ENCODE results near the gene DTX3. TPM values are rescaled to one million over a fixed set of nuclear protein-coding genes. Genes with fewer than 3 reads are reported as not detected.

DTX3 gene
- total RNA-seq, 1 experiment from 2014 or later = 0.37 TPM

- TF ChIP-seq FOSL1 (IDR thresholded peaks at IDR 0.05; ENCODE audit: low read depth) = no peak
- no peak for TF ChIP-seq ZFX (IDR thresholded peaks at IDR 0.05)
- TF ChIP-seq ELF1 (IDR thresholded peaks at IDR 0.05; ENCODE audit: borderline replicate concordance, low read depth) = no peak
- Histone ChIP-seq H3K27ac (ENCODE audit: low read depth, low read length) (no peak overlapping the region), H3K9me3 (ENCODE audit: control insufficient read depth in 1 of 2, insufficient read depth in 1 of 2, low read depth in 1 of 2, low read length in 2 of 2) (no peaks in the 10 kb centered on the region), H3K9ac (ENCODE audit: low read length) (no peak overlapping the region), H3K36me3 (ENCODE audit: control insufficient read depth in 1 of 2, insufficient read depth in 2 of 2, low read length in 2 of 2) (peaks cover 3 to 23% of the 10 kb centered on the region in 2 experiments; a peak in 2 of 4 replicates), H3K4me2 (ENCODE audit: low read length) (peak overlapping the region; percentile 77), H3K27me3 (ENCODE audit: insufficient read depth, low read length) (no peaks in the 10 kb centered on the region), H2AFZ (ENCODE audit: low read depth, low read length, poor library complexity, severe bottlenecking) (no peak overlapping the region), H3K4me1 (ENCODE audit: control insufficient read depth in 1 of 2, insufficient read depth in 2 of 2, low read length in 2 of 2) (peaks cover 6 to 18% of the 10 kb centered on the region in 2 experiments; a peak in 3 of 4 replicates), H3K4me3 (replicated peaks in 1 of 2; ENCODE audit: low read depth in 1 of 2, low read length in 2 of 2) (no peak overlapping the region), H3K9me2 (ENCODE audit: insufficient read depth) (no peaks in the 10 kb centered on the region), H3K79me2 (ENCODE audit: insufficient read depth, low read length) (peaks cover 14% of the 10 kb centered on the region), H4K20me1 (ENCODE audit: insufficient read depth) (no peaks in the 10 kb centered on the region)
- CTCF ChIA-PET = interaction anchor here (3.4 kb wide), 1 partner anchor 10 kb away, joined by 18 read pairs; no protein-coding TSS in a partner anchor
- POLR2A ChIA-PET = no interaction called here
- RAD21 ChIA-PET (ENCODE audit: low non-redundant PET in 1 of 2, low total read pairs in 2 of 2, uncharacterized antibody in 2 of 2, unreplicated experiment in 2 of 2) = no interaction called here
- no TSS peak for BruUV-seq (replicated peaks)
- ATAC-seq (no peak), DNase-seq (ENCODE audit: low read depth, low spot score) (no peak)
- intact Hi-C loops (cut with micrococcal nuclease) = no loop called here
These were observed 12.0 kb upstream of the DTX3 start for GRCh38 chr12:57592551-57593165.

- H3K9ac ChIP-seq (ENCODE audit: low read length) = no peak overlapping the region
- ChIA-PET RAD21 (ENCODE audit: low non-redundant PET in 1 of 2, low total read pairs in 2 of 2, uncharacterized antibody in 2 of 2, unreplicated experiment in 2 of 2) (no interaction called here), CTCF (interaction anchor here (3.4 kb wide), 1 partner anchor 10 kb away, joined by 18 read pairs; no protein-coding TSS in a partner anchor), POLR2A (no interaction called here)
- no peak for ATAC-seq
- H2AFZ ChIP-seq (ENCODE audit: low read depth, low read length, poor library complexity, severe bottlenecking) = no peak overlapping the region
- BruUV-seq (replicated peaks) = no TSS peak
- peaks cover 14% of the 10 kb centered on the region for H3K79me2 ChIP-seq (ENCODE audit: insufficient read depth, low read length)
- H3K36me3 ChIP-seq (ENCODE audit: control insufficient read depth in 1 of 2, insufficient read depth in 2 of 2, low read length in 2 of 2) = peaks cover 3 to 23% of the 10 kb centered on the region in 2 experiments; a peak in 2 of 4 replicates
- no peak overlapping the region for H3K4me3 ChIP-seq (replicated peaks in 1 of 2; ENCODE audit: low read depth in 1 of 2, low read length in 2 of 2)
- peaks cover 6 to 18% of the 10 kb centered on the region in 2 experiments; a peak in 3 of 4 replicates for H3K4me1 ChIP-seq (ENCODE audit: control insufficient read depth in 1 of 2, insufficient read depth in 2 of 2, low read length in 2 of 2)
- intact Hi-C loops (cut with micrococcal nuclease) = no loop called here
- no peaks in the 10 kb centered on the region for H3K9me3 ChIP-seq (ENCODE audit: control insufficient read depth in 1 of 2, insufficient read depth in 1 of 2, low read depth in 1 of 2, low read length in 2 of 2)
- H4K20me1 ChIP-seq (ENCODE audit: insufficient read depth) = no peaks in the 10 kb centered on the region
- no peak overlapping the region for H3K27ac ChIP-seq (ENCODE audit: low read depth, low read length)
- H3K4me2 ChIP-seq (ENCODE audit: low read length) = no peak overlapping the region
- DNase-seq (ENCODE audit: low read depth, low spot score) = no peak
- TF ChIP-seq POLR2A (IDR thresholded peaks at IDR 0.05; ENCODE audit: borderline replicate concordance, extremely low read depth, insufficient read depth, insufficient read length) (no peak), ZBTB33 (IDR thresholded peaks at IDR 0.05; ENCODE audit: extremely low read depth, insufficient replicate concordance, low read length) (no peak), RAD21 (IDR thresholded peaks at IDR 0.05; ENCODE audit: low read depth) (no peak), ZFX (IDR thresholded peaks at IDR 0.05) (no peak), SIN3A (IDR thresholded peaks at IDR 0.05; ENCODE audit: low read depth) (no peak), TCF7L2 (IDR thresholded peaks at IDR 0.05; ENCODE audit: borderline replicate concordance, extremely low read depth, insufficient read depth, insufficient read length) (no peak)
- no peaks in the 10 kb centered on the region for H3K27me3 ChIP-seq (ENCODE audit: insufficient read depth, low read length)
- no peaks in the 10 kb centered on the region for H3K9me2 ChIP-seq (ENCODE audit: insufficient read depth)
These were observed 11.4 kb upstream of the DTX3 start for GRCh38 chr12:57593187-57593586.

Data from HCT116 (cell line).